Stimulated activated CD4-positive, alpha-beta T cell treated with anti-CD3 and anti-CD28 coated beads, Interleukin-2, amount 100 ng/mL, for 24 hours (primary cell): ENCODE results near the gene HESX1.

Experiments used
- DNase-seq, 2 donors: peaks; one replicate each; pipeline ENCODE4 v3.0.0-alpha.2; 2020

The HESX1 gene

DNA sequence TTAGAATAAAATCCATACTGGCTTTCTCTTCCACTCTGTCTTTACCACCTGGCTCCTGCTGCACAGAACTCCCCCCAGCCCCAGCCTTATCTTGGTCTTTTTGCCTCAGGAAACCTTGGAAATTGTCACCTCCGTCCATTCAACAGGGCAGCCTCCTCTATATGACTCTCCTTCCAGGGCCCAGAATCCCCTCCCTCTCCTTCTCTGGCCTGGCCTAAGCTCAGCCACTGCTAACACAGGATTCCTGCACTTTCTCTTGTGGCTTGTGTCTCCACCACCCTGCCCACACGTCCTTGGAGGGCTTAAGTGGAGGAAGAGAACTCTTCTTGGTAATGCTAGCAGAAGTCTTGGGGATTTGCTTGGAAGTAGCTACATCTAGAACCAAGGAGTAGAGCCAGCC is 33.1 kb downstream of the HESX1 start:
- DNase-seq = no peak

DNA sequence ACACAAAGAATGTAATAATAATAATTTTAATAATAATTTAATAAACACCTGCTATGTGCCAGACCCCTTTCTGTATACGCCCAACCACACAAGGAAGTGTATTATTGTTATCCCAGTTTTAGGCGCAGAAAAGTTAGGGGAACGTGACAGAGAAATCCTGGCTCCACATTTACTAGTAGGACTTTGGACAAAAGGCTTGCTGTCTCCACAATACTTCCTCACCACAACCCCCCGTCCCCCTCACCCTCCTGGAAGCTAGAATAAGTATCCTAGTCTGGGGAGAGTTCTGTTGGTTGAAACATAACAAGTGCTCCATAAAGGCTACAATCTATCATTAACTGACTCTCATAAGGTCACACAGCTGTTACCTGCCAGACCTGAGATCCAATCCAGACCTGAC is 34.1 kb downstream of the HESX1 start:
- no peak for DNase-seq

DNA sequence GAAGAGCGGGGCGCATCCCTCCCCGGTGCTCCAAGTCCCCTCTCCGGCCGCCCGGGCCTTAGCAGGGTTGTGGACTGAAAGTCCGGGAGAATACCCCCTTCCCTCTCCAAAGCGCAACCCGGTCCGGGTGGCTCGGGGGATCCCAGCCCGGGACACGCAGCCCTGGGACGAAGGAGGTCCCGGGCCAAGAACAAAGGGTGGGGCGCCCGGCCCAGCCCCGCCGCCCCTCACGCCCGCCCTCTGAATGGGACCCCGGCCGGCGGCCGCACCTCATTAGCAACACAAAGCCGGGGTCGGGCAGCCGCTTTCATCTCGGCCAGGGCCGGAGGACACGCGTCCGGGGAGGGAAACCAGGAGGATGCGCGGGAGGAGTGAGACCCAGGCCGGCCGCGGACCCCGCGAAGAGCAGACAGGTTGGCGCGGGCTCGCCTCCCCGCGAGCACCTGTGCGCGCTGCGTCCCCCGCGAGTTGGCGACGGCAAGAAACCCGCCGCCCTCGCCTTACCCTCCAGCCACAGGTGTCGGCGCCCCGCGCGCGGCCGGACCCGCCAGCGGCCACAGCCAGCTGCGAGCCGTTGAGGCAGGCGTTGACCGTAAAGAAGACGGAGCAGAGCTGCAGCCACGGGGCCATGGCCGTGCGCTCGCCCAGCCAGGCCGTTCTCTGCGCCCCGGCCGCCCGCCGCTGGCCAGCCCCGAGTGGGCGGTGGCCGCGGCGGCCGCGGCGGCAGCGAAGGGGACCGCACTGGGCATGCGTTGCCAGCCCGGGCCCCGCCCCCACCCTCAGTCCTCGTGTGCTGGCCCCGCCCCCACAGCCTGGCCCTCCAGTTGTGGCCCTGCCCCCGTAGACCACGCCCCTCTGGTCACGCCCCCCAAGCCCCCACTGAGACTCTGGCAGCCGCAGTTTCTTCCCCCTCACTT is 34.9 kb downstream of the HESX1 start, which contains the start of gene IL17RD:
Gene IL17RD, minus strand, starts transcription at position 697 of the 917 bp plus-strand sequence. Its CDS starts 67 bp downstream, at position 630.
- DNase-seq = peak; percentile 61 to 76

DNA sequence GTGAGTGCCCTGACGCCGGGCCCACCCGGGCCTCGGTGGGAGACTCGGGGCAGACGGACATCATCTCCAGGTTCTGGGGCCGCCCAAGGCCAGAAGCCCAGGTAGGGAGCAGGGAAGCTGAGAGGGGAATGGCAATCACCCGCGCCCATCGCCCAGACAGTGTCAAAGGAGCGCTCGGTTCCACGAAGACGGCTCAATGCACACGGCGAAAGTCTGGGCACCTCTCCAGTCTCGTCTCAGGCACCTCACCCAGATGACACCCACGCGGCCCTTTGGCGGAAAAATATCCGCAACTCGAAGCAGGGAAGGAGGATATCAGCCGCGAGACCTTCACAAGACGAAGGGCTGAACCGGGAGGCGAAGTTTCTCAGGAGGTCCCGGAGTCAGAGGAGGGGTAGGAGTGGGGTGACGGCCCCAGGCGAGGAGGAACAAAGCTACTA is 35.5 kb downstream of the HESX1 start:
- peak; percentile 32 to 52 for DNase-seq

DNA sequence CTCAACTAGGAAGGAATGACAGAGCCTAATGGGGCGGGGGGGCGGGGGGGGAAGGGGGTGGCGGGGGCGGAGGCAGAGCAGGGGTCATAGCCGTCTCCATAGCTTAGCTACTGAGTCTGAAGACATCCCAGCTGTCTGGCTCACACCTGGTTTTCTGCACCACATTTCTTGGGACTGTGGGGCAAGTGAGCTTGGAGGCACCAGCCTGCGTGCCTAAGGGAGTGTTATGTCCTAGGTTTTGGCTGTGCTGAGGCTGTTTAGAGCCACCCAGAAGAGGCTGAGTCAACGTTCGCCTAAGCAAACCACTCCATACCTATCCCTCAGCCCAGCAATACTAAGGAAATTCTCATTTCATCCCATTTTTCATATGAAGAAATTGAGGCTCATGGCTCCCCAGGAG is 36.0 kb downstream of the HESX1 start:
- no peak for DNase-seq

DNA sequence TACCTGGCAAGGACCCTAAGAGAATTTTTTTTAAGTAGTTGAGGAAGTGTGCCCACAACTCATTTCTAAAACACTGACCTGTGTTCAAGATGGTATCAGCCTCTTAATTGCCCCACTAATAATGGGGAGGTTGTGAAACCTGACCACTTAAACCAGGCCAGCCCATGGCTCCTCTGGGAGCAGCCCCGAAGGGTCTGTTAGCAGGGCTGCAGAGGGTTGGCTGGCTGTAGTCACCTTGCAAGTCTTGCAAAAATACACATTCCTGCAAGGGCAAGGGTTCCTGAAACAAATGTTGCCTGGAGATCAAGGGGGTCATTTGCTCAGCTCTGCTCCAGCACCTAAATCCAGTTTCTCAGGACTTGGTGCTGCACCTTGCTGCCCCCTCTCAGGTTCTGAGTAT is 37.9 kb downstream of the HESX1 start:
- DNase-seq = no peak

DNA sequence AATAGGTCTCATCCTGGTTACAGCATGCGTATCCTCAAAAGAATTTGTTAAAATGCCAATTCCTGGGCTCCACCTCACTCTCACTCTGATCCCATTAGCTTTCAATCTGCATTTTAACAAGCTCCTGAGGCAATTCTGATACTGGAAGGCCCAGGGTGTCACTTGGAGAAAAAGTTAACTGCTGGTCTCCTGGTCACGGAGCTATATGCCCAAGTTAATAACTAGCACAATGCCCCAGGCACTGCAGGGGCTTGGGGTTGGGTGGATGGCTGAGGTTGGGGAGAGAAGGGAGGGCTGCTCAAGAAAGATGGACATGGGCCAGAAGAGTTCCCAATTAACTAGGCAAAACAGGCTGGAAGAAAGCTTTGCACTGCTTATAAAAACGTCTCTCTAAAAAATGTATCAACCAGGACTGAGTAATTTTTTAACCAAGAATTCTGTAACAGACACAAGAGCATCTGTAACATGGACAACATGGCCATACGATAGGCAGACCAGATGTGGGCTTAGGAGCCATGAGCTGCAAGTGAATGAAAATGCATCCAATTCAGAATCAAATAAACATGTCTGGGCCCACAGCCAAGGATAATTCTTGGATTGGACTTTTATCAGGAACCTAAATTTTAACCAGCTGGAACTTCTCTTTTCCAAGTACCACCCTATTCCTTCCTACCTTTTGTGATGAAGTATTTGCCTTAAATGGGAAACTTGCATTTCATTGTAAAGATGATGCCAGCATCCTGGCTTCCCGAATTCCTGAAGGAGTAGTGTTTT is 38.8 kb downstream of the HESX1 start:
- DNase-seq = no peak

DNA sequence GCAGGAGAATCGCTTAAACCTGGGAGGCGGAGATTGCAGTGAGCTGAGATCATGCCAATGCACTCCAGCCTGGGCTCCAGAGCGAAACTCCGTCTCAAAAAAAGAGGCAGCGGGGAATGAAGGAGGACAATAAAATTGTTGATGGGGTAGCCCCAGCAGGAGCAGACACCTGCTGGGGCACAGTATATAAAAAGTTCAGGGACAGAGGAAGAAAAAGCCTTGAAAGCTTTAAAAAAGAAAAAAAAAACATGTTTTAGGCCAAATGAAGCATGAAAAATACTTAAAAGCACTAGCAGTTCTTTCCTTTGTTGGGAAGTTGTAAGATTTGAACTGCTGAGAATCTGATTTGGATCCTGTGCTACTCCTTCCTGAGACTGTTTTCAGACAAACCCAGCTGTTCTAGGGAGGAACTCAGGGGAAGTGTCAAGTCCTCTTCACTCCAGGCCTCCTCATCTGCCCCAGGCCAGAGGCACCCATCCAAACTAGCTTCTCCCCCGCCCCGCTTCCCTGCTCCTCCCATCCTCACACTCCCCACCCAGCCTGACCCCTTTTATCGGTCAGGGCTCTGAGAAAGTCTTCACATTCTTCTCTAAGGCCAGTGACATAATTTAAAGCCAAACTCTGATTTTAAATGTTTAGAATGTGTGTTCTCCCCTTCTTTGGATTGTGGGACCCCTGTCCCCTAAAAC is 39.6 kb downstream of the HESX1 start:
- no peak for DNase-seq

DNA sequence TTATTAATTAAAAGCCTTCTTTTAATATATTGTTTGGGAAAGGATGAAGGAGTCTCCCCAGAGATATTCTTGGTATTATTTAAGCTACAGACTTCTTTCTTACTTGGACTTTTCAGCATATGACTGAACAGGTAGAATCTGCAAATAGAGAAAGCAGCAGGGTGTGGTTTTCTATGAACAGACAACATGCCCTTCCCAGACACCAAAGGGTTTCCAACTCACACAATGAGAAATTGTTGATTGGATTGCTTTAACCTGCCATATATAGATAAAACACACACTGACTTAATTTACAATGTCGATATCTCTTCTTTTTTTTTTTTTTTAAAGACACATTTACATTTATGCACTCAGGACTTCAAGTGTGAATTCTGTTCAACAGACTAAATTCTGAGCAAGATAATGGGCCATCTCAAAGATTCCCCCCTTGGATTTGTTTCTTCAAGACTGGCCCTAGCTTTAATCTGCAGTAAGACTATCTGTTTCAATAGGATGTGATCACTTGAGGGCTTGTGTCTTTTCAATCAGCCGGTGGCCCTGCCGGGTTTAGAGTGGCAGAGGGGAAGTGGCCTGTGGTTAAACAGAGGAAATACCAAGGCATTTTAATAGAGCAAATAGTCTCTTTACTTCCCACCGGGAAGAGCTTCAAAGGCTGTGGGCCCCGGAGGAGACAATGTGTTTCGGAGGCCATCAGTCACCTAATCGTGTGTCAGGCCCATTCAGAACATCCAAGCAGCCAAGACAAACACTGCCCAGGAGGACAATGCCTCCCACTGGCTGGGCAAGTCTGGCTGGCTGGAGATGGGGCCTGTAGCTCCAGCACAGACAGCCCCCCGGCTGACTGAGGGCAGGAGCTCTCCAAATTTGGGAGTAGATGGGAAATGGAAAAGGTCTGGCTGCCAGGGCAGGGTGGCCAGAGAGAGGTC is 40.7 kb downstream of the HESX1 start:
- DNase-seq = no peak

DNA sequence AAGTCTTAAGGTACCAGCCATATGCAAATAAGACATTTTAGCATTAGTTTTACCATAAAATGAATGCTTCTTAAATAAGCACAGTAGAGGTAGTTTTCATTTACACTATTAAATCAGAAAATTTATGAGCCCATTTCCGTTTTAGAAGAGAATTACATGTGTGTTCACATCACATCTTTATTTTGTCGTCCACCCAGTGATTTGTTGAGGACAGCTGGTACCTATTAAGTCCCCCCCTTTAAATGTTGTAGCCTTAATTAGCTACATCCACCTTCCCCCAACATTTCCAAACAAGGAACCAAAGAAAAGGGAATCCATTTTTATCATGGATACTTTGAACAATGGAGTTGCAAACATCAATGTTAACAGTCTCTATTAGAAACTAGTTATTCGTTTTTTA is 41.5 kb downstream of the HESX1 start:
- no peak for DNase-seq

DNA sequence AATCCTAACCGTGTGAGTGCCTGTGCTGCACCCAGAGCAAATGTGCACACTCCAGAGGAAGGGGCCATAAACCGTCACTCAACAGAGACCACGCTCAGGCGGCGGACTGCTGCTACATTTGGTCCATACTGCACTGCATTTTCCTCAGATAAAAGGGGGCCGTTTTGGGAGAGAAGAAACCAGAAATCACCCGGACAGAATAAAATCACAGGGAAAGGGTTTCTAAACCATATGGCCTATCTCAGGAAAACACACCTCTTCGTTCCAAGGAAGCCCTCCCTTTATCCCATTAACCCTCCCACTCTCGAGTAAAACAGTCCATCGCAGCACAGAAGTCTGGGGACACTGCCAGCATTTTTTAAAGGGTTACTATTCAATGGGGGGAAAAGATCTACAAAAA is 42.2 kb downstream of the HESX1 start:
- no peak for DNase-seq

DNA sequence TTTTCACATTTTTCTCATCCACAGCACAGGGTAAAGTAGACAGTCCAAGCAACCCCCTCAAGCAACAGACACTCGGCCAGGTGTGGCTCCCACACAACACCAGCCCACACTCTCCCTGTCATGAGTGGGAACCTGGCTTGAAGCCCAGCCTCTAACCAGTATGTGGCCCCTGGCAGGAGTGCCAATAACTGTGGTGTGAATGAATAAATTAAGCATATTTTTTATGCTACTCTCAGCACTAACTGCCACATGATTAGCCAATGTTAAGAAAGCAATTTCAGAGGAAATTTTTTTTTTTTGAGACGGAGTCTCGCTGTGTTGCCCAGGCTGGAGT is 44.5 kb downstream of the HESX1 start:
- DNase-seq = no peak

DNA sequence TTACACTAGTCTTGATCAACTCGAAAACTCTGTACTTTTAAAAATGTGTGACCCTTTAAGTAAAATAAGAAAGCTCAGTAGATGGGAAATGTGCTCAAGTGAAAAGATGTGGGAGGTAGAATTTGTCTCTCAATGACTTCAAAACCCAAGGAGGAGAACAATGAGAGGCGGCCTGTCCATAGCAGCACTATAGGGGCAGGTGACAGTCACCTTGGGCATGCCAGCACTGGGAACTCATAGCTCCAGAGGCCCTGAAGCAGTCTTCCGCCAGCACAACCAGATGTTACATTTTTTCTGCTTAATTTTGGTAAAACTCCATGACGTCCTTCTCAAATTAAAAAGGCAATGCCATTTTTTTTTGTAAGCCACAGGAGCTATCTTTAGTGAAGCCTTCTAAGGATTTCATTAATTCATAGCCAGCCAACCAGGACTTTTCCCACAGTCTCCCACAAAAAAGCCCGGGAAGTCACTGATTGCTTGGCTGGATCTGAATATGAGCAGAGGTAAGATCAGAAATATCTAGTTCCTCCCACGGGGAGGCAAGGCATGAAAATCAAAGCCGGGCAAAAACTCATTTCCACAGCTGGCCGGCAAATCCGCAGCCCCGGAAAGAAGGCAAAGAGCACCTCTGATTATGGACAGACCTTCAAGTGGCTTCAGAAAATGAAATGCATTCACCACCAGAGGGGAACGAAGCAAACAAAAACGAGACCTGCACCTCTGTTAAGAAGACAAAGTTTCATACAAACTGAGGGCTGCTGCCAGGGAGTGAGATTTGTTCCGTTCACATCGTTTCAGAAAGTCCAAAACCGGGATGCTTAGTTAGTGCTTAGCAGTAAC is 45.1 kb downstream of the HESX1 start:
- DNase-seq = no peak

DNA sequence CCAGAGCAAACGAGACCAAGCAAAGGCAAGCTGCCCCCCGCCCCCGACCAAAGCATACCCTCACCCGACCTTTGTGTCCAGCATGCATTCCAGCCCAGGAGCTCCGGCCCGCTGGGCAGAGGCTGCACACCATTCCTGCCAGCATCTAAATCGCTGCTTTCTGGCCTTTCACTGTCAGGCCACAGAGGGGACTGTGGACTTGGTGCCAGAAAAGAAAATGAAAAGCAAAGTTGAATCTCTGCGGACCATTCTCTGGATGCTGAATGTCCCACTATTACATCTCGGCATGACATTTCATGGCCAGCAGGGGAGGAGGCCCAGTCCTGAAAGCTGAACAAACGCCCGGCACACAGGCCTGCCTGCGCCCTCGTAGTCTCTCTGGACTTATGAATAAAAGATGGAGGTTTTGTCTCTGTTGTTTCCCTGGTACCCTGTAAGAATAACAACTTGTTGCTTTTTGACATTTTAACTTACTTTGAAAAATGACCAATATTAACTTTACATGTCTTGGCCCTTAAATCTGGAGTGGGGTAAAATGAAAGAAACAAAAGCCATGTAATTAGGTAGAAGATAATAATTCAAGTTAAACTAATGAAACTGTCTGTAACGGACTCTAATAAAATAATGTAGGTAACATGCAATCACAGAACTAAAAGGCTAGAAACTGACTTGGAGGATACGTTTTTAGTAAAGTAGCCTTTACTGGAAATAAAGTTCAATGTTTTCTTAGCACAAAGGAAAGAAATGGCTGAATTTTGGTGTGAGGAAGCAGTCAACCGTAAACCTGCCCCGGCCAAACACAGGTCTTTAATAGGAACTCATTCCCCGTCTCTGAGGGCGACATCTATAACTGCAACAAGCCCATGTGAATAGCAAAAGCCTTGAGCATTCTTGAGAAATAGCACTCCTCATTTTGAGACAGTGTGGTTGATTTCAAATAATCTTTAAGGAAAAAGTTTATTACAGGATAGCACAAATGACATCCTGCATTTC is 47.3 kb downstream of the HESX1 start:
- DNase-seq = no peak

DNA sequence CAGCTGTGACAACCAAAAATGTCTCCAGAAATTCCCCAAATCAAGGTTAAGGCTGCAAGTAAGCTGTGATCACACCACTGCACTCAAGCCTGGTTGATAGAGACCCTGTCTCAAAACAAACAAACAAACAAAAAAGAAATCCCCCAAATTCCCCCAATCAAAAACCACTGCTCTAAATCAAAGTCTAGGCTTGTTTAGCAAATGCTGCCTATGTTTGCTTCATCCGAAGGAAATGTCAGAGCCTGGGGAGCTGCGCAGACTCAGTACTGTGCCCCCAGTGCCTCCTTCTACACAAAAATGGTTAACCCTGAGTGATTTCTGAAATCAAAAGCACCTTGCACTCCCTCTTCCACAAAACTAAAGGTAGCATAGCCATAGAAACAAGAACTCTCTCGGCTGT is 48.0 kb downstream of the HESX1 start:
- DNase-seq = no peak

DNA sequence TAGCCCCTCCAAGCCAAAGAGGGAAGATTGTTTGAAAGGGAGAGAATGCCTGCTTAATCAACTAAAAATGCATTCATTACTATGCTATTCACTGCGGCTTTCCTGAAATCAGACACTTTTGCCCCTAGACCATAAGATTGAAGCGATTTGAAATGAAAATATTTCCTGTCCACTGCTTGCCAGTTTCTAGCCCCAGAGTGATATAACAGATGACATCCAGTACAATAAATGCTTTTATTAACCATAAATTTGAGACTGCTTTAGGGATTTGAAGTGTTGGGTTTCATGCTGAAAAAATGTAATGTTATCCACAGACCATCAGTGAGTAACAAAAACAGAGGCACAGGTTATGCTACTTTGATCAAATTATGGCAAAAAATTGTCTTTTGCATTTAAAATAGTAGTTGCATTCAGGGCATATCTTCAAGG is 48.7 kb downstream of the HESX1 start:
- no peak for DNase-seq

DNA sequence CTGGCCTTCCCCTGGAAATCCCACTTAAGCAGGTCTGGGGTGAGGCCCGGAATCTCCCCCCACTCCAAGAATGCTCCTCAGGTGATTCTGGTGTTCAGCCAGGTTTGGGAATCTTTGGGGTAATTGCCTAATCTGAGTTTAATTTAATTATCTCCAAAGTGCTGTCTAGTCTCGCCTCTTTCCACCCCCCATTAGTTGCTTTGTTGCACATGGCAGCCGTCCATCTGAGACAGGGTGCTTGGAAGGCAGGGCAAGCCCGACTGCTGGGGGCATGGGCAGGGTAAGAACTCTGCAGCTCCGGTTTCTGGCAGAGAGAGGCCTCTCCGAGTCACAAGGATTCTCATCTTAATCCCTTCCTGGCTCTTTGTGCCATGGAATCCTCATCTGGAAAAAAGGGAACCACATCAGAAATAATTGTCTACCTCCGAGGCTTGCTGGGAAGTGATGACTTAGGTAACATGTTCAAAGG is 49.6 kb downstream of the HESX1 start:
- DNase-seq = no peak
